Left hindlimb (tissue), 1 donor: Measurements from ENCODE around the gene GPC6.

ENCODE experiments used
- DNase-seq: peaks from one replicate; pipeline ENCODE4 v3.0.0-alpha.2; 2018

The GPC6 gene

DNA sequence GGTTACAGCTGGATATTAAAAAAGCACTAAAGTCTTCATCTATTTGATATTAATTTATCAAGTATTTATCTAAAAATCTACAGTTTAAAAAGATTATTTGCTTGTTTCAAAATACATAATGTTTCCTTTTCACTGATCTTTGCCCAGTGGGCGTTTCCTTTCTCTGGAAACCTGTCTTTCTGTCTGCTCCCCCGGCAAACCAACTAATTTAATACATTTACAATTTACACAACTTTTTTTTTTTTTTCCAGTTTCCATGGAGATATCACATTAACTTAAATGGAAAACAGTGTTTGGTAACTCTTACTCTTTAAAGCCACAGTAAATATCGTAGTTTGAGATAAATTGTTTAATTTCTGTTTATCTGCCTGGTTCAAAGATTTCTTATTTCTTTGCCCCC, 5.3 kb downstream of the GPC6 start:
- DNase-seq = no peak

DNA sequence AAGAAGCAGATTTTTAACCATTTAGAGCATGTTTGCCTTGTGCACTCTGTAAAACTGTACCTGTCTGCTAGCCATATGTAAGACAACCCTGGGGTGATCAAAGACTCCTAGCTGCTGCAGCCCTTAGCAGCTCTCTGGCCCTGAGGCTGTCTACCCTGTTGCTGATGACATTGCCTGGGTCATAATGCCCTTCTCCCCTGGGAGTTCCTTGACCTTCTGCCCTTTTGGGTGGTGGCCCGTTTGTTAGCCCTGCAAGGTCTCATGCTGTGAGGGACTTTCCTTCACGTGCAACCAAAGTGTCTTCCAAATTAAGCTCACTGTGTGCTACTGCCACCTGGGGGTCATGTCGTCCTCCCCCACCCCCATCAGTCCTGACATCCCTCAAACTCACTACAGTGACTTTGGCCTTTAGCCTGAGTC, 7.4 kb downstream of the GPC6 start:
- DNase-seq = no peak

DNA sequence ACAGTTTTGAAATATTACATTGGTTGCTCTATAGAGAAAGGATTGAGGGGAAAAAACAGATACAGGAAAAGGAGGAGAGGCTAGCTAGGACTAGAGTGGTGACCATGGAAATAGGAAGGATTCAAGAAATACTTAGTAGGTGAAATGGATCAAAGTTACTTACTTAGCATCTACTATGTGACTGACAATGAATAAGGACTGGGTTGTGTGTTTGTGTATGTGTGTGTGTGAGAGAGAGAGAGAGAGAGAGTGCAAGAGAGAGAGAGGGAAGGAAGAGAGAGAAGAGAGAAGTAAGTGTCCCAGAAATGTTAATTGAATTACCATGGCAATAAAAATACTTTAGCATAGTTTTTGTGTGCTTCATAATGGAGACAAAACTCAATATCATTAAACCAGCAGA, 7.9 kb downstream of the GPC6 start:
- DNase-seq = no peak

DNA sequence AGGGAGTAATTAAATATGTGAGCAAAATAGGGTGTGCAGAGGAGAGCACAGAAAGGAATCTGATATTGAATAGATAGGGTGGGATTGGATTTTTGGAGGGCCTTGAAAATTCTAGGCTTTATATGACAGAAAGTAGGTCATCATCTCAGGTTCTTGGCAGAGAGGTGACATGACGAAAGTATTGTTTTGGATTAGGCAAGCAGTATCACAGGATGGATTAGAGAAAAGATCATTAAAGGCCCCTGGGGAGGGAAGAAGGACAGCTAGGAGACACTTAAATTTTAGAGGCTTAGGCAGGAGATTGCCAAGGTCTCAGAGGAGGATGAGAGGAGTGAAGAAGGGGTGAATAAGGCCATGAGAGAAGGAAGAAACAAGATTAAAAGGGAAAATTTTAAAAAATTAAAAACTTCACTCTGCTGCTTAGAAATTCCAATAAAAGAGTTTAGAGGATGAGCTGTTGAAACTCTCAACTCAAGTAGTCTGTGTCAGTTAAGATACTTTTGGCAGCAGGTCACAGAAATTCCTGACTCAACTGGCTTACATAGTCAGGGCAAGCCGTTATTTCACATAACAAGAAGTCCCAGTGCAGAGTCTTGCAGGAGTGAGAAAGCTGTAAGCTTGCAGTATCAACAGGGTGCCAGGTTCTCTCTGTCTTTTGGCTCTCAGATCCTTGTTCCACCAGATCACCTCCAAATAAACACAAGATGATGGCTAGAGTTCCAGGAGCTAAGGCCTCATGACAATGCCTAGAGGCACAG, 8.8 kb downstream of the GPC6 start:
- DNase-seq = no peak

DNA sequence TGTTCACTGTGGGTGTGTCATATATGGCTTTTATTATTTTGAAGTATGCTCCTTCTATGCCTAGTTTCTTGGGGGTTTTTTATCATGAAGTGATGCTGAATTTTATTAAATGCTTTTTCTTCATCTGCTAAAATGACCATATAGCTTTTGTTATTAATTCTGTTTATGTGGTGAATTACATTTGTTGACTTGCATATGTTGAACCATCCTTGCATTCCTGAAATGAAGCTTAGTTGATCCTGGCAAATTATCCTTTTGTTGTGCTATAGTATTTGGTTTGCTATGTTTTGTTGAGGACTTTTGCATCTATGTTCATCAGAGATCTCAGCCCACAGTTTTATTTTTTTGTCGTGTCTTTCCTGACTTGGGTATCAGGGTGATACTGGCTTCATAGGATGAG, 12.1 kb downstream of the GPC6 start:
- DNase-seq = no peak

DNA sequence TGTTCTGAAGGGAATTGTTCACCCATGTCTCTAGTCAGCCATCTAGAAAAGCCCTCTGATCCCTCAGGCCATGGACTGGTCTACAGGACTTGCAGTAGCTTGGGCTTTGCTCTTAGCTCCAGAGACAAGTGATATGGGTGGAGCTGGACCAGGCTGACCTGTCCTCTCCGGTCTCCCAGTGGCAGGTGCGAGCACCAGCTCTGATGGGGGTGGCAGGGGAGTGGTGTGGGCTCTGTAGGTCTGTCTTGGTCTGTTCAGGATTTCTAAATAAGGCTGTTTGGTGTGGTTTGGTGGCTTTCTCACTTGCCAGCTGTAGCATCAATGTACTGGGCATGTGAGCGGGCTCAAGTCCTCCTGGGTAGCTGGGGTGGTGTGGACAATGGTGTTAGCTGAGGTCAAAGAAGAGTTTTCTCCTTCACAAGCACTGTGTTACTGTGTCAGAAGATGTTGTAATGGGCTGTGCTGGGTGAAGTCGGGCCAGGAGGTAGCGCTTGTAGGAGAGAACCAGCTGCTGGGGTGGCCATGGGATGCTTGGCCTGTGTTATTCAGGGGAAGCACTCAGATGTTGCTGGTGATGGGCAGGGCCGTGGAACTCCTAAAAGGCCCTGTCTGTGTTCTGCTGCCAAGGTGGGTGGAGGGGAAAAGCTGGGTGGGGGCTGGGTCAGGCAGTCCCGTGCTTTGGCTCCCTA, 16.9 kb downstream of the GPC6 start:
- no peak for DNase-seq

DNA sequence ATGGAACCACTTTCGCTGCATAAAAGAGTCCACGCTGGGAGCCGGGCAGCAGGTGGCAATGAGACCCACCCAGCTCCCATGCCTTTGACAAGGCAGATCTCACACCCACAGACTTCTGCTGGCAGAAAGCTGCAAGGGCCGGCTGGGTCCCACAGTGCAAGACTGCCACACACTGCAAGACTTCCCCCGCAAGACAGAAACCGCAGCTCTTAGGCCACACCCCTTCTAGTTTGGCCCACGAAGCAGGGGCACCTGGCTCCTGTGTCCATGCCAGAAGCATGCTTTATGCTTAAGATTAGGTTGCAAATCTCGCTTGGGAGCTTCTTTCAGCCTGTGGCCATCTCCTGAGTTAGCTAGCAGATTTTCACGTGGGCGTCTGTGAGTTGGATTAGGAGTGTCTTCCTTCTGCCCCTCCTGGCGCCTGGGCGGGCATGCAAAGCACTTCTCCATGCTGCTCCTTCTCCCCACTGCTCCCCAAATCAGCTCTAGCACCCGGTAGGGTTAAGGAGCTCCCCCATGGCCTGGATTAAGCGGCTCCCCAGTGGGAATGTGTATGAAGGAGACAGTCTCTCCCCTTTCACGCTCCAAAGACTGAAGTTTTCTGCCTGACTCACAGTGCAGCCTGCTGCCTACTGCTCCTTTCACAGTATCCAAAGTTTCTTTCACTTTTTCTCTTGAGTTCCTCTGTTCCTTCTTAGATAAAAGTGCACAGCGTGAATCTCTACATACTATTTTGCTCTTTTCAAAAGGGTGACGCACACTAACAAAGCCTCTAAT, 17.7 kb downstream of the GPC6 start:
- DNase-seq = no peak

DNA sequence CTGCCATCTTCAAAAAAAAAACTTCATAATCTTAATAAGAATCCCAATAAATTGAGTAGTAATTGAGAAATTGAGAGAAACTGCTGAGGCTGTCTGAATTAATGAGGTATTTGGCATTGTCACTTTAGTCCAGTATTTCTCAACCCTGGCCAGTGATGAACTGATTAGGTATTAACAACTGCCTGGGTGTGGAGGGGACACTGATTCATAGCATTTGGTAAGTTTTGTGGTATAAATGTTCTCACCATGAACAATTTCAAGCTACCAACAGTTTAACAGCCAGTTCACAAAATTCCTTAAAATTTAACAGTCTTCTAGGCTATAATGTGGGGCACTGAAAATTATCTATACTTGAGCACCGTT, 18.3 kb downstream of the GPC6 start:
- no peak for DNase-seq

DNA sequence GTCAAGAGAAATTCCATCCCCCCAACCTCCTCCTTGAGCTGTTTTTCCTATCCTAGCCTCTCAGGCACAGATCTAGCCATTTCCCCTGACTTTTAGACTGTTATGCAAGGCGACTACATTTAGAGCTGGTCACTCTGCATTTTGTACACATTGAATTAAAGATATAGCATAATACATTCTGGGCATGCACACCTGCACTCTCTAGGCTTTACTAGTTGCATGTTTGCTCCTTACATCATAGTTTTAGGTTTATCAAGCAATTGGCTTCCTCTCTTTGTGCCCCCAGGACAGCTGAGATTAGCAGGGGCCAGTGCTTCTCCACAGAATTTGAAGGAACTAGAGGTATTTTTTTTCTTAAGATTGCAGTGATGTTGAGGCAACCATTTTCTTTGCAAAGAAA, 19.5 kb downstream of the GPC6 start:
- no peak for DNase-seq

DNA sequence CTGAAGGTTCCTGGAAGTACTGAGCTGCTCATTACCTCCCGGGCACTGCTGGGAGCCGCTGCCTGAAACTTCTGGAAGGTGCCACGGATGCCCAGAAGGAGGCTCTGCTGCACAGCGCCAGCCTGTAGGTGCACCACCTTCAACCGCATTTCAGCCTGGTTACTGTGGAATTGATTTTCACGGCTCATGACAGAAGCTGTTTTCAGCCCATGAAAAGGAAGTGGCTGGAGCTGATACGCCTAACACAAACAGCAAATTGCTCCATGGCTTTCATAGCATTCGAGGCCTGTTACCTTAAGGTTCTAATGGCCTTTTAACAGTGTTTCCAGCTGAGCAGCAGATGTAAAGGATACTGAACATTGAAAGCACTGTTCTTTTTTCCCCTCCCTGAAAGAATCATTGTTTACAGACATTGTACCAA, 22.0 kb downstream of the GPC6 start:
- DNase-seq = peak; percentile 61

DNA sequence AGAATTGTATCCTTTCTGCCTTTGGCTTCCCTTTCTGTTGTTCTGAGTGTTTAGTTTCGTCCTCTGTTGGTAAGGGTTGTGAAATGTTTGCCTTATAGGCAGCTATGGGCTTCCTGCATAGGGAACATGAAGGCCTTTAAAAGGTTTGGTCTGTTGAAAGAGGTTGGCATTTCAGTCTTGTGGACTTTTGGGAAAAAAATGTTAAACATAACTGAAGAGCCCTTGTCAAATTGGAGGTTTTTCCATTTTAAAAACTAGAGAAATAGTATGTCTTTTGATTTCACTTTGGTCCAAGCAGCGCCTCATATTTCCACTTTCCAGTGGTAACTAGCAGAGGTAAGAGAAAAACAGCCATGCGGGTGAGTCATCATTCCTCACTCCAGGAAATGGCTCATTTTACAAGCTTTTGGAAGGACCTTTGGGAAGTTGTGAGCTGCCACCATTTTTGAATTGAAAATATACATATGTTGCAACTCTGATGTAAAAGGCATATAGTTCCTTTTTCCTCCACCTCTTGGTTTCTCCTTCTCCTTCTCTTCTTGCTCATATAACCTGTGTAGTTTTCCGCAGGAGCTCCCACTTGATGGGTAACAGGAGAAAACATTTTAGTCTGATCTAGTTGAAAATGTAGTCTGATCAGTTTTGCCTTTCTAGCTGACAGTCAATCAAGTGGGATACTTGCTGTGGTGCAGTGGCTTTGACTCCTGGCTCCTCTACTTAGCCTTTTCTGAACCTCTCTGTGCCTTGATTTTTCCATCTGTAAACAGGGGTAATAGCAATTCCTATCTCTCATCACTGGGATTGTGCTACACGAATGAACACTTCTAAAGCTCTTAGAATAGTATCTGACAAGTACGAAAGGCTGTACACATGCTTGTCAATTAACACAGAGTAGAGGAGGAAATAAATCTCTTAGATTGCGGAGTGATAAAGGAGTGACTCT, 23.0 kb downstream of the GPC6 start:
- peak; percentile 37 for DNase-seq

DNA sequence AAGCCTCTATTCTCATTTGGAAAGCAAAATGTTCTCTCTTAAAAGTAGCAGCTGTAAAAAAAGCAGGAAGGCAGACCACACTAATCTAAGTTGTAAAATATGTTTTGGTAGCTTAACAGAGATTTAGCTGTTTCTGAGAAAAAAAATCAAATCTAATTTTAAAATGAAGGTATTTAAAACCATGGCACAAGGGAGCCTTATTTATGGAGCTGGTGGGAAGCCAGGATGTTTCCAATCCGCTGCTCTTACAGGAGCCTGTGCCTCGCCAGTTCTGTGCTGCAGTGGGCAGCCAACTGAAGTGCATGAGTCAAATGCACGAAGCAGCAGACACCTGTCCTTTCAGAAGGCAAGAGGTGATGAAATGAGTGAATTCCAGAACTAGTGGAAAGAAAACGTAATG, 28.2 kb downstream of the GPC6 start:
- peak; percentile 53 for DNase-seq

DNA sequence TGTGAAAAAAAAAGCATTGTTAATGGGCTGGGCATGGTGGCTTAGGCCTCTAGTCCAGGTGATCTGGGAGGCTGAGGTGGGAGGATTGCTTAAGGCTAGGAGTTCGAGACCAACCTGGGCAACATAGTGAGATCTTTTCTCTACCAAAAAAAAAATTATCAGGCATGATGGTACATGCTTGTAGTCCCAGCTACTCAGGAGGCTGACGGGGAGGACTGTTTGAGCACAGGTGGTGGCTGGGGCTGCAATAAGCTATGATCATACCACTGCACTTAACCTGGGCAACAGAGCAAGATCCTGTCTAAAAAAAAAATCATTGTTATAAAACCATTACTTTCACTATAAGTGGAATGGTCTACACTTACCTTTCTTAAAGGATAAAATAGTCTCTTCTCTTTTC, 30.4 kb downstream of the GPC6 start:
- no peak for DNase-seq

DNA sequence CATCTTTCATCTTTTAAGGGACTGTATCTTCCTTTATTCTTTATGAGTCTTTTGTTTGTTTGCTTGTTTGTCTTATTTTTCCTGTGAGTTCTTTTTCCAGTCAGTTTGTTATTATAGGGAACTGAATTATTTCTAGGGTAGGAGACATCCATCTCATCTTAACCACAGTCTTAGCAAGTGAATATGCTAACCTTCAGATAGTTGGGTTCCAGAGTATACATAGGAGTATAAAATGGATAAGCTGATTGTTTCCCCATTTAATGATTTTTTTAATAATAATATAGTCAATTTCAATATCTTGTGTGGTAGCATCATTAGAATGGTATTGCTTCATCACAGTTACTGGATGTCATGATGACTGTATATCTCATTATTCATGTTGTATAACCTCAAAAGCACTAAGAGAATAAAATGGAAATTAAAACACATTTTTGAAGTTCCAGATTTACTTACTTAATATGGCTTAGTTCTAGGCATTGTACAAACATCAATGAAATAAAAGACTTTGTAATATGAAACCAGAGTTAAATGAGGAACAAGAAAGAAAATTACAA, 33.0 kb downstream of the GPC6 start:
- no peak for DNase-seq

DNA sequence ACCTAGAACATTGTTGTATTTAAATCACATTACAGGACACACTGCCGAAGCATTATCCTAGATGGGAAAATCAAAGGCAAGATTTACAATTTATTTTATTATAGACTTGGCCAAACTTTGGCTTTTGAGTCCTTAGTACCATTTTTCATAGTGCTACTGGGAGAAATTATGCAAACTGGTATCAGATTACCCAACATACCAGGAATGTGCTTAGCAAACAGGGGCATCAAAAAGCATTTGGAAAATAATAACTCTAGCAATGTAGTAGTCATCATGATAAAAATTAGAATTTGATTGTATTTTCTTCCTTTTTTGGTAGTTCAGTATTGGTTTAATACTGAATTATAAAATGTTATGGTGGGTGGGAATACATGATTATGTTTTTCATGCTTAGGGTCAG, 34.0 kb downstream of the GPC6 start:
- DNase-seq = no peak

DNA sequence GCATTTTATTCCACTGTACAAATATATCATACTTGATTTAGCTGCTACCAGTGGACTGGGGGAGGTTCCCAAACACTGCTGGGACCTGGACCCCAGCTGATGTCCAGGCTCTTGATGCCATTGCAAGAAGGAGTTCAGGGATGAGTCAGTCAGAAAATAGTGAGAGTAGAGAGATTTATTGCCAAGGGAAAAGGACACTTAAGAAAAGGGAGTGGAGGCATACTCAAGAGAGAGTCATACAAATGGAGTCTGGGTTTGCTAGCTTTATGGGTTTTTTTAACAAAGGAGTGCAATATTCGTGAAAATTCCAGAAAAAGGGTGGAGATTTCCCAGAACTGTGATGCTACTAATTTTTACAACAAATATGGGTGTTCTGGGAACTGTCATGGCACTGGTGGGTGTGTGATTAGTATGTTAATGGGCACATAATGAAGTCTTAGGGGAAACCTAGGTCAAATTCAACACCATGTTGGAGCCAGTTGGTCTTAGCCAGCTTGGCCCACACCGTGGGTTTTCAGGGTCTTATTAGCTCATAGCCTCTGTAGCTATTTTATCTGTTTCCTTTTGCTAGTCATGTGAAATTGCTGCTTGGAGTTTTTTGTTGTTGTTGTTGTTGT, 36.2 kb downstream of the GPC6 start:
- no peak for DNase-seq

DNA sequence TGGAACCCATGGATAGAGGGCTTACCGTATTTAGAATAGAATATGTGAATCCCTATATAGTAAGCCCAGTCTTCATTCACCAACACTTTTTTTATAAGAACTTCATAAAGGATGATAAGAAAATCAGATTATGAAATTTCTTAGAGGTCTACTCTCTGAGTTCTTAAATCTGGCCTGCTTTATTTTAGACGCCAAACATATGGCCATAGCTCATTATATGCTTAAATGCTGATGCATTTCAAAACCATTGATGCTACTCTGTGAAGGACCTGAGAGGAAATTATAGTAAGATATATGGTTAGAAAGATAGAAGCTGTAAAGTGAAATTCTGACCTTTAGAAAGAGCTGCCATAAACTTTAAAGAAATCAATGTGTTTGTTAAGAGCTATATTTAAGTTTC, 38.3 kb downstream of the GPC6 start:
- DNase-seq = no peak

DNA sequence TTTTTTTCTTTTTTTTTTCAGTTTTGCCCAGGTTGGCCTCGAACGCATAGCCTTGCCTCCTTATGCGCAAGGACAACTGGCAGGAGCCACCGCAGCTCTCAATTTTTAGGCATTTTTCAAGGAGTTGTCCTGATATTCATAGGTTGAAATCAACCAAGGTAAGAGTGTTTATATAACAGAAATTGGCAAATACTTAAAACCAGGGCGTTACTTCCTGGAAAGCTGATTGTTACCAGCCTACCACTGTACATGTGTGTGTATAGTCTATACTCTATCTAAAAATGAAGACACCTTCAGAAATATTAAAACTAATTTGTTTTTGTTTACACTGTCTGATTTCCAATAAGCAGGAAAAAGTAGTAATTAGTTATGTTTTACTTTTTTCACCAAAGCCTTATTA, 39.2 kb downstream of the GPC6 start:
- no peak for DNase-seq

DNA sequence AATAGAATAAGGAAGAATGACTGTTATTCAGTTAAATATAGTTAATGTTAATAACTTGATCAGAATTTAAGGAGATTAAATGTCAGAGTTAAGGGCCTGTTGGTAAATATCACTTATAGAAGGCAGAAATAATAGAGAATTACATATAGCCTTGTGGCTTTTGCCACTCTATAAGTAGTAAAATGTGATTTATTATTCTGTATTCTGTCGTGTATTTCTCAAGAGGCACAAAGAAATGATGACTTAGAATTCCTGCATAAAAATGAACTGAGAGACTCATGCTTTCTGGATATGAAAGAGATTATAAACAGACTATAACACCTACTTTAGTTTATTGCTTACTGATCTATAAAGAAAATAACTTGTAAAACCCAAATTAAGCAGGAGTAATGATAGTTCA, 40.1 kb downstream of the GPC6 start:
- DNase-seq = no peak

DNA sequence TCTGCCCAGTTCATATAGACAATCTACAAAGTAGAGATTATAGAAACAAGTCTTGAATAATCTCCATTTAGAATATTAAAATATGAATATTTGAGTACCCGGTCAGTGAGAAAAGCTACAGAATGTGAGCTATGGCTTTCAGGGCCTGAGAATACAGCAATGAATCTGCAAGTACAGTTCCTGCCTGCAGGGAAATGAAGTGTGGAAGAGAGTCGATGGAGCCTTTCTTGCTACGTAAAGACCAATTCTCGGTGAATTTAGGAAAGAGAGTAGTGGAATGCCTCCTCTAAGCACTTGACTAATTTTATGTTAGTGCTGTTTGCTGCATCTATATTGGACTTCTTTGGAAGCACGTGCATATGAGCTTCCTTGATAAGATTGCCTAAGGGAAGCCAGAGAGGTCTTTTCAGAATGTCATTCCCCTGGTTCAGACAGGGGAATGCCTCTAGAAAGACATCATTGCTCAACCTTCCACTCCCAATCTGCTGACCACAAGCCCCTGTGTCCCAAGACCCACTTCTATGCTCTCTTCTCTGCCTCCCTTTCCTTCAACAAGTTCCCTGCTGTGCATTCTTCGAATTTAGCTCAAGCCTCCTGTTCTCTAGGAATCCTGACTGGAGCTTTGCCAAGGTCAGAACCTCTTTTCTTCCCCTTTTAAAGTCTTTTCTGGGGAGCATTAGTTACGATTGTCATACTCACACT, 41.9 kb downstream of the GPC6 start:
- no peak for DNase-seq
